Smooth muscle cell (in vitro differentiated cells): ENCODE results near the gene SMURF1. TPM values are rescaled to one million over a fixed set of nuclear protein-coding genes. Genes with fewer than 3 reads are reported as not detected.
A peak's percentile ranks its signal among the peaks of the same experiment; 100 is the strongest.

Experiments used
- DNase-seq: peaks from one replicate; lab custom pipeline; 2025; ENCODE audit not compliant: unreplicated experiment; lab: John Stamatoyannopoulos, UW
- H2AFZ ChIP-seq: fragments of 200-600 bp; sonication (generic); 2 replicates; pipeline ENCODE4 v1.6.0; 2016; ENCODE audit warnings: antibody characterized with exemption, low read depth, mild to moderate bottlenecking
- H3F3A ChIP-seq: fragments of 200-600 bp; sonication (generic); 2 replicates; pipeline ENCODE4 v1.6.0; 2017; ENCODE audit warnings: antibody characterized with exemption, low read depth
- H3K27ac ChIP-seq: fragments of 200-600 bp; sonication (generic); 2 replicates; pipeline ENCODE4 v1.5.1; 2016; ENCODE audit warnings: low read depth, mild to moderate bottlenecking
- H3K27me3 ChIP-seq: fragments of 200-600 bp; sonication (generic); 2 replicates; pipeline ENCODE4 v1.6.1; 2016; ENCODE audit warnings: low read depth, mild to moderate bottlenecking
- H3K36me3 ChIP-seq: fragments of 200-600 bp; sonication (generic); 2 replicates; pipeline ENCODE4 v1.5.1; 2016; ENCODE audit warnings: low read depth
- H3K4me1 ChIP-seq: fragments of 200-600 bp; sonication (generic); 2 replicates; pipeline ENCODE4 v1.5.1; 2016; ENCODE audit warnings: low read depth
- H3K4me2 ChIP-seq: fragments of 200-600 bp; sonication (generic); 2 replicates; pipeline ENCODE4 v1.6.0; 2016; ENCODE audit warnings: mild to moderate bottlenecking
- H3K4me3 ChIP-seq: fragments of 200-600 bp; sonication (generic); 2 replicates; pipeline ENCODE4 v1.5.1; 2016; ENCODE audit warnings: mild to moderate bottlenecking
- H3K79me2 ChIP-seq: fragments of 200-600 bp; sonication (generic); 2 replicates; pipeline ENCODE4 v1.6.0; 2016; ENCODE audit warnings: low read depth, mild to moderate bottlenecking
- H3K9ac ChIP-seq: fragments of 200-600 bp; sonication (generic); 2 replicates; pipeline ENCODE4 v1.6.0; 2016; ENCODE audit warnings: low read depth
- H3K9me3 ChIP-seq: fragments of 200-600 bp; sonication (generic); replicated peaks from 2 replicates; pipeline ENCODE4 v1.5.1; 2016; ENCODE audit warnings: low read depth
- H4K20me1 ChIP-seq: fragments of 200-600 bp; sonication (generic); 2 replicates; pipeline ENCODE4 v1.6.0; 2016; ENCODE audit warnings: low read depth
- CTCF ChIP-seq: fragments of 200-600 bp; sonication (generic); IDR thresholded peaks from 2 replicates; pipeline ENCODE4 v1.5.1; 2017; ENCODE audit warnings: borderline replicate concordance, mild to moderate bottlenecking, antibody characterized with exemption; ENCODE audit not compliant: insufficient read depth, poor library complexity, severe bottlenecking
- WGBS: methylation state at CpG from one replicate; pipeline ENCODE4 v1.1.7; 2016; ENCODE audit warnings: low lambda C conversion rate; 5-methylcytosine and 5-hydroxymethylcytosine counted together
- polyA plus RNA-seq: library from polyadenylated mRNA; unstranded; fragments of >200 nt; fragmentation: Nextera tagmentation; extraction: Ambion mirVana; gene quantifications from 2 replicates; pipeline ENCODE4 v1.2.1, GENCODE V29; 2016
- total RNA-seq: library from RNA; depleted of rRNA; stranded (reverse); fragments of >200 nt; gene quantifications from 2 replicates; pipeline ENCODE4 v1.2.3, GENCODE V29; 2014

SMURF1 gene
- total and polyA plus RNA-seq, 2 experiments from 2014 or later: 17.5 to 28.5 TPM

DNA sequence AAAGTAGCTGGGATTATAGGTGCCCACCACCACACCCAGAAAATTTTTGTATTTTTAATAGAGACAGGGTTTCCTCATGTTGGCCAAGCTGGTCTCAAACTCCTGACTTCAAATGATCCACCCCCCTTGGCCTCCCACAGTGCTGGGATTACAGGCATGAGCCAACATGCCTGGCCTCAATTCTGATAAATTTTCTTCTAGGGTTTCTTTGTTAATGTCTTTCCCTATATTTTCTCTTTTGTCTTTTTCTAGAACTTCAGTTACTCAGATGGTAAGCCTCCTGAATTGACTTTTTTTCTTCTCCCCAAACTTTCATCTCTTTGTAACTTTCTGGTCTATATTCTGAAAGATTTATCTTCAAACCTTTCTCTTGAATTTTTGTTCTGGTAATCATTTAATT is 12.7 kb upstream of the SMURF1 start:
- no peaks in the 10 kb centered on the region for H3K79me2 ChIP-seq
- no peak for DNase-seq
- no peak overlapping the region for H2AFZ ChIP-seq

GRCh38 chr7:99155211-99155610 is 11.3 kb upstream of the SMURF1 start:
- no peaks in the 10 kb centered on the region for H3F3A ChIP-seq
- TF ChIP-seq CTCF: no peak
- no peak overlapping the region for H3K4me2 ChIP-seq
- H3K36me3 ChIP-seq: no peaks in the 10 kb centered on the region
- H3K27me3 ChIP-seq: no peaks in the 10 kb centered on the region
- H3K27ac ChIP-seq: no peak overlapping the region
- no peaks in the 10 kb centered on the region for H3K9me3 ChIP-seq
- H3K9ac ChIP-seq: no peak overlapping the region
- H3K79me2 ChIP-seq: no peaks in the 10 kb centered on the region
- no peak for DNase-seq
- WGBS: 94% methylated on average over 1 of the region's 1 CpG
- no peaks in the 10 kb centered on the region for H3K4me1 ChIP-seq
- no peaks in the 10 kb centered on the region for H4K20me1 ChIP-seq
- H3K4me3 ChIP-seq: no peak overlapping the region
- H2AFZ ChIP-seq: no peak overlapping the region

More for the DNA sequence above, 12.7 kb upstream of the SMURF1 start:
- Histone ChIP-seq H3K9me3 (no peaks in the 10 kb centered on the region), H3K4me1 (no peaks in the 10 kb centered on the region), H3K36me3 (no peaks in the 10 kb centered on the region), H3K9ac (no peak overlapping the region), H3K27me3 (no peaks in the 10 kb centered on the region), H3K27ac (no peak overlapping the region), H3K4me2 (no peak overlapping the region), H4K20me1 (no peaks in the 10 kb centered on the region), H3F3A (no peaks in the 10 kb centered on the region), H3K4me3 (no peak overlapping the region)
- TF ChIP-seq CTCF: no peak

GRCh38 chr7:99146979-99147378 is 3.1 kb upstream of the SMURF1 start:
- Histone ChIP-seq H3K27ac (no peak overlapping the region), H3K4me1 (peaks cover 5% of the 10 kb centered on the region), H4K20me1 (no peaks in the 10 kb centered on the region), H3K79me2 (no peaks in the 10 kb centered on the region), H3K9ac (no peak overlapping the region), H3F3A (peaks cover 3% of the 10 kb centered on the region), H2AFZ (no peak overlapping the region), H3K9me3 (no peaks in the 10 kb centered on the region), H3K4me2 (no peak overlapping the region), H3K4me3 (no peak overlapping the region), H3K27me3 (no peaks in the 10 kb centered on the region), H3K36me3 (no peaks in the 10 kb centered on the region)
- WGBS: 86% methylated on average over 4 of the region's 4 CpGs
- DNase-seq: no peak
- TF ChIP-seq CTCF: no peak

DNA sequence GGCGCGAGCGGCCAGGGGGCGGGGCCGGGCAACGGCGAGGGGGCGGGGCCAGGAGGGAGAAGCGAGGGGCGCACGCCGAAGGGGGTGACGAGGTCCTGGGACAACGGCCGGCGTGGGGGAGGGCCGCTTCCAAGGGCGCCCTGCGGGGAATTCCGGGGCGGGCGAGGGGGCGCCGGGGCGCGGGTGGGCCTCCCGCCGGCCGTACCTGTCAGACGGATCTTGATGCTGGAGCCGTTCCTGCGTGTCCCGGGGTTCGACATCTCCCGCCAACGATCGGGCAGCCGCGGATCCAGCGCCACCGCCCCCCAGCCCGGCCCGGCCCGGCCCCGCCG is 421 bp downstream of the SMURF1 start:
- Histone ChIP-seq H3K9ac (peak overlapping the region; percentile 93), H2AFZ (peak overlapping the region; percentile 69), H3K79me2 (peaks cover 33% of the 10 kb centered on the region), H3K27ac (peak overlapping the region; percentile 92), H3K9me3 (no peaks in the 10 kb centered on the region), H3K27me3 (no peaks in the 10 kb centered on the region), H3K4me2 (peak overlapping the region; percentile 90), H3K4me3 (peak overlapping the region; percentile 91), H3K36me3 (no peaks in the 10 kb centered on the region), H3K4me1 (peaks cover 34% of the 10 kb centered on the region), H3F3A (peaks cover 4% of the 10 kb centered on the region), H4K20me1 (peaks cover 14% of the 10 kb centered on the region)
- no CpG with 5 or more reads among the region's 46 CpGs for WGBS
- DNase-seq: no peak
- no peak for TF ChIP-seq CTCF
